Measurements from ENCODE around the gene CRELD2. TPM values are rescaled to one million over a fixed set of nuclear protein-coding genes. Genes with fewer than 3 reads are reported as not detected.

The CRELD2 gene
- total and polyA plus RNA-seq, 2 of the 8 experiments (the other 6 are each of a cell fraction or from before 2014, with no cell fraction given), result 24.5 to 36.6 TPM

DNA sequence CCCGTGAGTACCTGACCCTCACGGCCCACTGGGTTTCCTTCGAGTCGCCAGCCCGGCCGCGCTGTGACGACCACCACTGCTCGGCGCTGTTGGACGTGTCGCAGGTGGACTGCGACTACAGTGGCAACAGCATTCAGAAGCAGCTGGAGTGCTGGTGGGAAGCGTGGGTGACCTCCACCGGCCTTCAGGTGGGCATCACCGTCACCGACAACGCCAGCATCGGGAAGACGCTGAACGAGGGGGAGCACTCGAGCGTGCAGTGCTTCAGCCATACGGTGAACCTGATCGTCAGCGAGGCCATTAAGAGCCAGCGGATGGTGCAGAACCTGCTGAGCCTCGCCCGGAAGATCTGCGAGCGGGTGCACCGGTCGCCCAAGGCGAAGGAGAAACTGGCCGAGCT lies 32.6 kb upstream of the CRELD2 start:
- H4K20me1 ChIP-seq (replicated peaks in 1 of 2; ENCODE audit: control insufficient read depth in 1 of 2, insufficient read depth in 2 of 2, low read length in 2 of 2), result peaks cover 0 to 12% of the 10 kb centered on the region in 2 experiments
- WGBS, 2 experiments (ENCODE audit: extremely low coverage in 1 of 2, insufficient coverage in 1 of 2, insufficient read length in 1 of 2, insufficient replicate concordance in 2 of 2, low coverage in 1 of 2, low lambda C conversion rate in 2 of 2, missing lambda C conversion rate in 1 of 2), result 96% methylated on average over 35 of the region's 35 CpGs; no CpG with 5 or more reads in 1 of the 2 experiments
- FAIRE-seq, result no peak

More for the DNA sequence above, 32.6 kb upstream of the CRELD2 start:
- no peak overlapping the region for H3K18ac ChIP-seq (ENCODE audit: extremely low read depth, low read length)
- no peak overlapping the region for H2BK15ac ChIP-seq (ENCODE audit: low read length)
- DNase-seq (ENCODE audit: low read depth in 1 of 2, low spot score in 2 of 2), result no peak
- H2BK120ac ChIP-seq (replicated peaks; ENCODE audit: low read depth, low read length), result no peak overlapping the region
- TF ChIP-seq ASH2L (IDR thresholded peaks at IDR 0.05; ENCODE audit: low read length), result no peak
- no peak for TF ChIP-seq RNF2 (IDR thresholded peaks at IDR 0.05; ENCODE audit: borderline replicate concordance, low read depth, low read length, missing control alignments, poor library complexity, severe bottlenecking)
- TF ChIP-seq CEBPB (IDR thresholded peaks at IDR 0.05; ENCODE audit: low read depth, low read length), result no peak
- no peak for TF ChIP-seq SIRT6 (IDR thresholded peaks at IDR 0.05; ENCODE audit: low read length)
- no peak for TF ChIP-seq RFX5 (IDR thresholded peaks at IDR 0.05; ENCODE audit: borderline replicate concordance, low read depth, low read length)
- TF ChIP-seq CBX8 (IDR thresholded peaks at IDR 0.05; ENCODE audit: borderline replicate concordance, low read depth, low read length), result no peak
- TF ChIP-seq GABPA (IDR thresholded peaks at IDR 0.05; ENCODE audit: borderline replicate concordance, insufficient read depth, low read length), result no peak
- no peak for TF ChIP-seq HDAC6 (IDR thresholded peaks at IDR 0.05; ENCODE audit: low read depth, low read length)
- TF ChIP-seq RBBP5 (IDR thresholded peaks at IDR 0.05; ENCODE audit: borderline replicate concordance, low read depth, low read length), result no peak
- no peak for TF ChIP-seq RAD21 (IDR thresholded peaks at IDR 0.05 in 1 of 2, conservative IDR thresholded peaks at IDR 0.05 in 1 of 2; ENCODE audit: low read depth in 2 of 2, low read length in 2 of 2)
- no peak for TF ChIP-seq BACH1 (IDR thresholded peaks at IDR 0.05; ENCODE audit: low read length)
- TF ChIP-seq PHF8 (conservative IDR thresholded peaks at IDR 0.05; ENCODE audit: low read depth, low read length), result no peak
- no peaks in the 10 kb centered on the region for H3K27me3 ChIP-seq (replicated peaks in 1 of 4; ENCODE audit: control insufficient read depth in 3 of 4, extremely low read depth in 1 of 4, insufficient read depth in 3 of 4, low read length in 3 of 4)
- no peak overlapping the region for H4K91ac ChIP-seq (replicated peaks; ENCODE audit: insufficient read length, low read length)
- peaks cover 0 to 28% of the 10 kb centered on the region in 2 experiments; a peak in 3 of 4 replicates for H3K79me2 ChIP-seq (ENCODE audit: control insufficient read depth in 1 of 2, insufficient read depth in 2 of 2, low read length in 2 of 2)
- POLR2A ChIA-PET (ENCODE audit: partially characterized antibody), result no interaction called here
- H4K5ac ChIP-seq (ENCODE audit: insufficient read length, low read depth, low read length), result no peak overlapping the region
- no peak overlapping the region for H2BK20ac ChIP-seq (ENCODE audit: low read length)
- peaks cover 3 to 35% (median 18%) of the 10 kb centered on the region in 4 experiments; a peak in 7 of 8 replicates for H3K36me3 ChIP-seq (ENCODE audit: control insufficient read depth in 2 of 4, insufficient read depth in 4 of 4, low read length in 3 of 4)
- H3K4me3 ChIP-seq (ENCODE audit: extremely low read depth in 1 of 4, insufficient read depth in 2 of 4, low read depth in 3 of 4, low read length in 4 of 4), result no peak overlapping the region
- H2BK5ac ChIP-seq (ENCODE audit: low read depth, low read length), result no peak overlapping the region
- H3K23ac ChIP-seq (ENCODE audit: insufficient read length), result no peak overlapping the region
- H3K27ac ChIP-seq (ENCODE audit: low read depth, low read length), result no peak overlapping the region
- no peak overlapping the region for H2BK12ac ChIP-seq (ENCODE audit: low read depth, low read length)
- no peak overlapping the region for H3K56ac ChIP-seq (replicated peaks; ENCODE audit: insufficient read length, low read depth, low read length)
- H3K9ac ChIP-seq (replicated peaks in 1 of 4; ENCODE audit: extremely low read depth in 1 of 4, low read depth in 3 of 4, low read length in 3 of 4), result no peak overlapping the region
- H2AFZ ChIP-seq (ENCODE audit: low read length), result no peak overlapping the region
- H3K23me2 ChIP-seq (ENCODE audit: low read depth, low read length), result no peaks in the 10 kb centered on the region
- H2AK5ac ChIP-seq (ENCODE audit: low read depth, low read length), result no peak overlapping the region
- no peak overlapping the region for H3K14ac ChIP-seq (ENCODE audit: insufficient read length)
- no peak overlapping the region for H4K8ac ChIP-seq (ENCODE audit: extremely low read depth, insufficient read depth, low read length)
- peaks cover 0 to 4% of the 10 kb centered on the region in 2 experiments; a peak in 2 of 4 replicates for H3K9me3 ChIP-seq (ENCODE audit: insufficient read depth in 2 of 2, low read depth in 1 of 2, low read length in 1 of 2)
- CTCF ChIA-PET (ENCODE audit: partially characterized antibody), result interaction anchor here (2.0 kb wide), 1 partner anchor 8 kb away, joined by 6 read pairs; no protein-coding TSS in a partner anchor
- peaks cover 12% of the 10 kb centered on the region for H3K79me1 ChIP-seq (ENCODE audit: low read depth, low read length)
- H3K4ac ChIP-seq (replicated peaks; ENCODE audit: insufficient read length, low read depth, low read length), result no peak overlapping the region
- no peaks in the 10 kb centered on the region for H3K4me1 ChIP-seq (replicated peaks in 1 of 4; ENCODE audit: control insufficient read depth in 3 of 4, insufficient read depth in 4 of 4, low read length in 3 of 4)
- no peak overlapping the region for H3K4me2 ChIP-seq (ENCODE audit: insufficient read depth in 1 of 2, low read depth in 2 of 2, low read length in 2 of 2)
